Fibroblast of skin of abdomen (primary cell): Measurements from ENCODE around the gene SDR9C7. TPM values are rescaled to one million over a fixed set of nuclear protein-coding genes. Genes with fewer than 3 reads are reported as not detected.
"Not testable (repeated sequence)": the region's sequence is repeated elsewhere in the genome, so short reads cannot be mapped to it uniquely, and the experiment has no call there.

Source experiments
- DNase-seq: peaks from one replicate; pipeline ENCODE4 v3.0.0-alpha.2; 2013
- polyA plus RNA-seq, 2 experiments: library from polyadenylated mRNA; unstranded; fragments of 120-200 nt; gene quantifications; one replicate each; pipeline ENCODE4 v1.2.1, GENCODE V29; 2013; ENCODE audit not compliant: insufficient read length in 2 of 2

Gene SDR9C7
- polyA plus RNA-seq (2013, experiment 1 of 2; ENCODE audit: insufficient read length), result not detected
- polyA plus RNA-seq (2013, experiment 2 of 2; ENCODE audit: insufficient read length), result not detected

GRCh38 chr12:56933826-56934625, at the start of gene SDR9C7:
TSS of gene SDR9C7 (minus strand) at chr12:56934408. CDS start at chr12:56934261, 147 bp downstream.
- DNase-seq, result no peak

- no peak for DNase-seq
Observed at GRCh38 chr12:56983386-56983785, 49.2 kb upstream of the SDR9C7 start.

- not testable (repeated sequence) for DNase-seq
Observed at GRCh38 chr12:56982578-56983236, 48.5 kb upstream of the SDR9C7 start.

- DNase-seq, result no peak
Observed at GRCh38 chr12:56980941-56981530, 46.8 kb upstream of the SDR9C7 start.

GRCh38 chr12:56980268-56980667, 46.1 kb upstream of the SDR9C7 start:
- no peak for DNase-seq

DNA sequence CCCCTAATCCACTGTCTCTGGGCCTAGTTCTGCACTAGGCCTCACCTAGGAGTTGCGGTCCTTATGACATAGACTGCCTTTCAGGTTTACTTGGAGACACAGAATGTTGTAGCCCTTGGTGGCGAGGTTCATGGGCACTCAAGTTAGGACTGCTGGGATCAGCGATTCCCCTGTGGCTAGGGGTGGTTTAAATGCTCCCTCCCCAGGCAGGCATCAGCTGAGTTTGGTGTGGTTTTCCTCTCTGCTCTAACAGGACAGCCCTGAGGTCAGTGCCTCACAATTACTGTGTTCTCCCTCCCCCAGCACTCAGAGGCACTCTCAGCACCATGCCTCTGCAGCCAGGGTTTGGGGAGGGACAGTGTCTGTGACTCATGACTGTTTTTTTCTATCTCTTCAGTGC, 45.4 kb upstream of the SDR9C7 start:
- no peak for DNase-seq

- no peak for DNase-seq
Observed at GRCh38 chr12:56978397-56979138, 44.4 kb upstream of the SDR9C7 start.

- not testable (repeated sequence) for DNase-seq
Observed at GRCh38 chr12:56977361-56977760, 43.2 kb upstream of the SDR9C7 start.

GRCh38 chr12:56974224-56974623, 40.0 kb upstream of the SDR9C7 start:
- DNase-seq, result not testable (repeated sequence)

DNA sequence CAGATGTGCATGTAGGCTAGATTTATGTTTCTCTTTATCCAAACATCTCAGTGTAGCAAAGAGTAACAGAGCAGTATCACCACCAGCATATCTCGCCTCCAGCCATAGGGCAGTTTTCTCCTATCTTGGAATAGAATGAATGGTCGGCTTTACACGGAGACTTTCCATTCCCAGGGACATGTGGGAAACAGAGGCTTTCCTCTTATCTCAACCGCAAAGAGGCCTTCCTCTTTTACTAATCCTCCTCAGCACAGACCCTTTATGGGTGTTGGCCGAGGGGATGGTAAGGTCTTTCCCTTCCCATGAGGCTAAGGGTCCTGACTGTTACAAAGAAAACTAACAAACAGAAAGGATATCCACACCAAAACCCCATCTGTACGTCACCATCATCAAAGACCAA, 34.7 kb upstream of the SDR9C7 start:
- not testable (repeated sequence) for DNase-seq

GRCh38 chr12:56965997-56966642, 31.9 kb upstream of the SDR9C7 start:
- not testable (repeated sequence) for DNase-seq

DNA sequence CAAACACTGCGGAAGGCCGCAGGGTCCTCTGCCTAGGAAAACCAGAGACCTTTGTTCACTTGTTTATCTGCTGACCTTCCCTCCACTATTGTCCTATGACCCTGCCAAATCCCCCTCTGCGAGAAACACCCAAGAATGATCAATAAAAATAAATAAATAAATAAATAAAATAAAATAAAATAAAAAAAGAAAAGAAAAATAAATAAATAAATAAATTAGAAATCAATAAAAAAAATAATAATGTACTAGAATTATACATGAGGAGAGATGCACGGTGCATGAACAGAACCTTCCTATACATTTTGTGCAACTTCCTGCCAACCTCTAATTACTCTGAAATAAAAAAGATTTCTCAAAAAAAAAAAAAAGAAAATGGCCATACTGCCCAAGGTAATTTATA, 30.9 kb upstream of the SDR9C7 start:
- DNase-seq, result not testable (repeated sequence)

DNA sequence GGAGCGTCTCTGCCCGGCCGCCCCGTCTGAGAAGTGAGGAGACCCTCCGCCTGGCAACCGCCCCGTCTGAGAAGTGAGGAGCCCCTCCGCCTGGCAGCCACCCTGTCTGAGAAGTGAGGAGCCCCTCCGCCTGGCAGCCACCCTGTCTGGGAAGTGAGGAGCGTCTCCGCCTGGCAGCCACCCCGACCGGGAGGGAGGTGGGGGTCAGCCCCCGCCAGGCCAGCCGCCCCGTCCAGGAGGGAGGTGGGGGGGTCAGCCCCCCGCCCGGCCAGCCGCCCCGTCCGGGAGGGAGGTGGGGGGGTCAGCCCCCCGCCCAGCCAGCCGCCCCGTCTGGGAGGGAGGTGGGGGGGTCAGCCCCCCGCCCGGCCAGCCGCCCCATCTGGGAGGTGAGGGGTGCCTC, 29.3 kb upstream of the SDR9C7 start:
- DNase-seq, result not testable (repeated sequence)

DNA sequence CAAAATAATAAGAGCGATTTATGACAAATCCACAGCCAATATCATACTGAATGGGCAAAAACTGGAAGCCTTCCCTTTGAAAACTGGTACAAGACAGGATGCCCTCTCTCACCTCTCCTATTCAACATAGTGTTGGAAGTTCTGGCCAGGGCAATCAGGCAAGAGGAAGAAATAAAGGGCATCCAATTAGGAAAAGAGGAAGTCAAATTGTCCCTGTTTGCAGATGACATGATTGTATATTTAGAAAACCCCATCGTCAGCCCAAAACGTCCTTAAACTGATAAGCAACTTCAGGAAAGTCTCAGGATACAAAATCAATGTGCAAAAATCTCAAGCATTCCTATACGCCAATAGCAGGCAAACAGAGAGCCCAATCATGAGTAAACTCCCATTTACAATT, 28.0 kb upstream of the SDR9C7 start:
- not testable (repeated sequence) for DNase-seq

GRCh38 chr12:56958422-56958821, 24.2 kb upstream of the SDR9C7 start:
- DNase-seq, result no peak

DNA sequence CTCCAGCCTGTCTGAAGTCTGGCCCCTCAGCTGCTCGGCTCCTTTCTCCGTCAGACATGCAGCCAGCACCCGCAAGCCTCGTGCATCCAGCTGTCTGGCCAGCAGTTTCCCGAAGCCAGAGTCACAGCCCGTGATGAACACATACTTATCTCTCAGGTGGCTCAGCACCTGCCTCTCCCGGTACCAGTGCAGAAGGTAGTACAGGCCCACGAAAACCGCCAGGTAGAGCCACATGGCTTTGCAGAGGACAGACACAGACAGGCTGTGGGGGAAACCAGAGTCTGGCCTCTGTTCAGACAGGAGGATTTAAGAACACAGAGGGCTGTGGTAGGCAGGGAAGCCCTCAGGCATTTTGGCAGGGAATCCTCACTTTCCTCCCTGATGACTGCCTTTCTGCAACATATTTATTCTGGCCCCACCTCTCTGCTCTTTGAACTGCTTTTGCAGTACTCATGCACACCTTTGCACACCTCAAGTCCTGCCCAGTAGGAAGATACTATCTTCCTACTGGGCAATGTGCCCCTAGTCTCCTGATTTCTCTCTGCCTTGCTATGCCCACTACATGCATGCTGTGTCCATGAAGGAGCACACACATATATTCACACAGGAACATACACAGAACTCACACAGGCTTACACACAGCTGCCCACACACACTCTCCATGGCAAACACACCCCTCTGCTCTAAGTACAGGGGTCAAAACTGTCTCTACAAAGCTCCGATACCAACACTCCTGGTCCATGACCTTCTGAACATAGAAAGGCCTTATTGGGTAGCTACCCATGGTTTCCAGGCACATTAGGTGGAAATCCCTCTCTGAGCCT, 23.2 kb upstream of the SDR9C7 start, which contains the start of gene RDH16:
Gene RDH16, minus strand, starts transcription at position 380 of the 824 bp plus-strand sequence. Its CDS starts 146 bp downstream, at position 234.
- no peak for DNase-seq

- no peak for DNase-seq
Observed at GRCh38 chr12:56955631-56956256, 21.5 kb upstream of the SDR9C7 start.

DNA sequence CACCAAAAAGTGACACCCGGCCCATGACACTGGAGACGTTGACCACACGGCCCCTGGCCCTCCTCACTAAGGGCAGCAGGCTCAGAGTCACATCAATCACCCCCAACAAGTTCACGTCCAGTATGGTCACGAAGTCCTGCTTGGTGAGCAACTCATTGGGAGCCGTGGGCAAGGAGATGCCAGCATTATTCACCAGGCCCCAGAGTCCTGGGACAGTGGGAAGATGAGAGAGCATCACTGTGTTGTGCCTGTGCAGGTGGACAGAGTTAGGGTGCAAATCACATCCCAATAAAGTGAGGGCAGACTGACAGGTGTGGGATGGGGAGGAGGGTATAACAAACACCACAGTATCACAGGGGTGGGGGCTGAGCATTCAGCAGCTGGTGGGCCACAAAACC, 20.7 kb upstream of the SDR9C7 start:
- no peak for DNase-seq

DNA sequence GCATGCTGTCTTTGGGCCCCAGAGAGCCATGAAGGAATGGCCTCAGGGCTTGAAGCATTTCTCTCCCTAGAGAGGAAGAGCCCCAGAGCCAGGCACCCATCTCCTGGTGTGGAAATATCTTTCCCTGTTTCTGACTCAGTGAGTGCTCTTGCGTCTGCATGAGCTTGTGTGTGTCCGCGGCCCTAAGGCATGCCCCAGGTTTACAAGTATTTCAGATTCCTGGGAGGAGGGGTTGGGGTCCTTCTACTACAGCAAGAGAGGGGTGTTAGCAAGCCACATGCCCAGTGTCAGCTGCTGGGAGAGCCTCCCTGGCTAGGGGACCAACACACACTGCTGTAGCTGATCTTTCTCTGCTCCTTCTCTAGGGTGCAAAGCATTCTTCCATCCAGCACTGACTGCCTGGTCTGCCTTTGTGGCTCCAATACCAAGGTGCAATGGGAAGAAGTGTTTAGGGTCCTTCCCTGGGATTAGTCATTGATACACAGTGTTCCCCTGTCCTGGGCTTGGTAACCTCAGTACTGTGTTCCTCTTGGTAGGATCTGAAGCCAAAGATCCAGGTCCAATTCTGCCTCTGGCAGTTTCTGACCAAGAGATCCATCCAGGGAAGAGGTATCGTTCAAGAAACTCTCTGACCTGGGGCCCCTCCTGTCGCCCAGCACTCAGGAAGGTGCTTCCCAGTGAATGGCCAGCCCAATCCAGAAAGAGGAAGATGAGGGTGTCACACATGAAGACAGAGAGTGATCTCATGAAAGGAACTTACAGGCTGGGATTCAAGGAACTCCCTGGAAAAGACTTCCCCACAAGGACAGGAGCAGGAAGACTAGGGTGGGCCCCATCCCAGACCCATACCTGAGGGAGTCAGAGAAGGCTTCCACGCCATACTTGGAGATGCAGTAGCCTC, 20.1 kb upstream of the SDR9C7 start:
- no peak for DNase-seq
